ENCODE results near the gene RTN4. TPM values are rescaled to one million over a fixed set of nuclear protein-coding genes. Genes with fewer than 3 reads are reported as not detected.
A peak's percentile ranks its signal among the peaks of the same experiment; 100 is the strongest.

RTN4 gene
- total and polyA plus RNA-seq, 2 donors from 2014 or later = 296 to 329 TPM

DNA sequence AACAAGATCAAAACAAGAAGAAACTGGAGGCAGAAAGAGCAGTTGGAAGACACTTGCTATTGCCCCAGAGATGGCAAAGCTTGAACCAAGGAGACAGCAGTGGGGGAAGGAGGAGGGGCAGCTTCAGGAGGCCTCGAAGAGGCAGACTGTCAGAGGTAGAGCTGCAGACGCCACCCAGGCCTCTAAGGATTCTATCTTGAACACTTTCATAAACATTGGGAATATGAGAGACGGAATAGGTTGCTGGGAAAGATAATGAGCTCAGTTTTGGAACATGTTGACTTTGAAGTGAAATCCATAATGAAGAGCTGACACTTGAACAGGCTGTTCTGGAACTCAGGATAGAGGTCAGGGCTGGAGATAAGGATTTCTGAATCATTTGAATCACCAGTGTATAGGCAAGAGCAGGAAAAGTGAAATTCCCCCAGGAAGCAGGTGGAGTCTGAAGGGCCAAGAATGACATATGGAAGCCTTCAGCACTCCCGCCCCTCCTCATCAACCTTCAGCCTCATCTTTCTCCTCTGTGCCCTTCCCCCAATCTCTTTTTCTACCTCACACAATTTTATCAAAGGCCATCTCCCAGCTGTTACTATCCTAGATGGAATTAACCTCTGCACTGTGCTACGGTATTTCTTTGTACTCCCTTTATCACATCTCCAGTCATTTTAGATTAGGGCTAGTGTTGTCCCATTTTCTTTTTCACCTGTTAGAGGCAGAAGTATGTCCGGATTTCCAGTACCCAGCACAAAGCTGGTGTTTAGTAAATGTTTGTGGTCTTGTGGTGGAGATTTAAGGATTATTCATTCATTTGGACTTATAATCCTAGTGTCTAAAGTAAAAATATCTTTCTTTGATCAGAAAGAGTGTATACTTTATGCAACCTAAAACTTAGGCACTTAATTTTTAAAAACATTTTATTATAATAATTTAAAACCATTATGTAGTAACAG, 47.5 kb upstream of the RTN4 start:
- peak overlapping the region in 1 of 2 donors; percentile 40 for H3K27ac ChIP-seq (ENCODE audit: low read depth in 2 of 2, low read length in 2 of 2)
- no peak overlapping the region for H3K4me3 ChIP-seq (ENCODE audit: low read length in 3 of 3)
- intact Hi-C loops (cut with DNase I) = no loop called here
- TF ChIP-seq CTCF (IDR thresholded peaks at IDR 0.05; ENCODE audit: borderline replicate concordance, extremely low read depth, insufficient read depth) = no peak
- no peaks in the 10 kb centered on the region for H3K9me3 ChIP-seq (ENCODE audit: control insufficient read depth in 2 of 3, insufficient read depth in 1 of 3, low read length in 3 of 3)
- DNase-seq = no peak
- no peaks in the 10 kb centered on the region for H3K27me3 ChIP-seq (ENCODE audit: control insufficient read depth, insufficient read depth, low read length)
- no peak for FAIRE-seq
- no peaks in the 10 kb centered on the region for H3K36me3 ChIP-seq (ENCODE audit: control insufficient read depth in 2 of 3, insufficient read depth in 3 of 3, low read length in 3 of 3)
- no peak overlapping the region for H3K9ac ChIP-seq (ENCODE audit: low read length in 3 of 3)
- peaks cover 0 to 3% (median 0%) of the 10 kb centered on the region in 3 donors for H3K4me1 ChIP-seq (ENCODE audit: control insufficient read depth in 2 of 3, insufficient read depth in 2 of 3, low read depth in 1 of 3, low read length in 3 of 3)

DNA sequence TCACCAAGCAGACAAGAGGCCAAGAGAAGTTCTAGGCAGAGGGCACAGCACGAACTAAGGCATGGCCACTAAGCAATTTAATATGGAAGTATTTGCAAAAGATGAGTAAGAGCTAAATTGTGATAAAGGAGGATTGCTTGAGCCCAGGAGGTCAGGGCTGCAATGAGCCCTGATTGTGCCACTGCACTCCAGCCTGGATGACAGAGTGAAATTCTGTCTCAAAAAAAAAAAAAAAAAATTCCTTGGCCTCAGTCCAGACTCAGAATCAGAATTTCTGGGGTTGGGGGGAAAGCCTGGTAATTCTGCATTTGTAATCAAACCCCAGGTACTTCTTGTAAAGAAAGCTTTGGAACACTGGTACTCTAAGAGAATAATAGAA, 46.8 kb upstream of the RTN4 start:
- Histone ChIP-seq H3K4me1 (ENCODE audit: control insufficient read depth in 2 of 3, insufficient read depth in 2 of 3, low read depth in 1 of 3, low read length in 3 of 3) (peaks cover 0 to 3% (median 0%) of the 10 kb centered on the region in 3 donors), H3K36me3 (ENCODE audit: control insufficient read depth in 2 of 3, insufficient read depth in 3 of 3, low read length in 3 of 3) (no peaks in the 10 kb centered on the region), H3K9ac (ENCODE audit: low read length in 3 of 3) (no peak overlapping the region), H3K27ac (ENCODE audit: low read depth in 2 of 2, low read length in 2 of 2) (peak overlapping the region in 1 of 2 donors; percentile 40), H3K4me3 (ENCODE audit: low read length in 3 of 3) (no peak overlapping the region), H3K27me3 (ENCODE audit: control insufficient read depth, insufficient read depth, low read length) (no peaks in the 10 kb centered on the region), H3K9me3 (ENCODE audit: control insufficient read depth in 2 of 3, insufficient read depth in 1 of 3, low read length in 3 of 3) (no peaks in the 10 kb centered on the region)
- intact Hi-C loops (cut with DNase I) = no loop called here
- DNase-seq (no peak), FAIRE-seq (no peak)
- no peak for TF ChIP-seq CTCF (IDR thresholded peaks at IDR 0.05; ENCODE audit: borderline replicate concordance, extremely low read depth, insufficient read depth)

GRCh38 chr2:55096586-55096985, 46.3 kb upstream of the RTN4 start:
- intact Hi-C loops (cut with DNase I) = no loop called here
- peaks cover 0 to 3% (median 0%) of the 10 kb centered on the region in 3 donors for H3K4me1 ChIP-seq (ENCODE audit: control insufficient read depth in 2 of 3, insufficient read depth in 2 of 3, low read depth in 1 of 3, low read length in 3 of 3)

More at GRCh38 chr2:55096586-55096985, 46.3 kb upstream of the RTN4 start:
- Histone ChIP-seq H3K27me3 (ENCODE audit: control insufficient read depth, insufficient read depth, low read length) (no peaks in the 10 kb centered on the region), H3K9ac (ENCODE audit: low read length in 3 of 3) (no peak overlapping the region), H3K27ac (ENCODE audit: low read depth in 2 of 2, low read length in 2 of 2) (no peak overlapping the region), H3K4me3 (ENCODE audit: low read length in 3 of 3) (no peak overlapping the region), H3K36me3 (ENCODE audit: control insufficient read depth in 2 of 3, insufficient read depth in 3 of 3, low read length in 3 of 3) (no peaks in the 10 kb centered on the region), H3K9me3 (ENCODE audit: control insufficient read depth in 2 of 3, insufficient read depth in 1 of 3, low read length in 3 of 3) (no peaks in the 10 kb centered on the region)
- DNase-seq (no peak), FAIRE-seq (no peak)
- TF ChIP-seq CTCF (IDR thresholded peaks at IDR 0.05; ENCODE audit: borderline replicate concordance, extremely low read depth, insufficient read depth) = no peak
